Measurements from ENCODE around the gene TM4SF18.
"Not testable (repeated sequence)": the region's sequence is repeated elsewhere in the genome, so short reads cannot be mapped to it uniquely, and the experiment has no call there.

The TM4SF18 gene

GRCh38 chr3:149368674-149369497 is 35.5 kb upstream of the TM4SF18 start:
- no peak for DNase-seq (ENCODE audit: low read depth, low spot score)

- DNase-seq (ENCODE audit: low read depth, low spot score) = no peak
These were observed 34.8 kb upstream of the TM4SF18 start for GRCh38 chr3:149368201-149368673.

- no peak for DNase-seq (ENCODE audit: low read depth, low spot score)
These were observed 33.8 kb upstream of the TM4SF18 start for GRCh38 chr3:149366941-149367840.

- no peak for DNase-seq (ENCODE audit: low read depth, low spot score)
These were observed 32.6 kb upstream of the TM4SF18 start for GRCh38 chr3:149366031-149366430.

GRCh38 chr3:149364624-149365023 is 31.2 kb upstream of the TM4SF18 start:
- DNase-seq (ENCODE audit: low read depth, low spot score) = no peak

- no peak for DNase-seq (ENCODE audit: low read depth, low spot score)
These were observed 29.6 kb upstream of the TM4SF18 start for GRCh38 chr3:149363053-149363452.

- no peak for DNase-seq (ENCODE audit: low read depth, low spot score)
These were observed 28.9 kb upstream of the TM4SF18 start for GRCh38 chr3:149362366-149362765.

- no peak for DNase-seq (ENCODE audit: low read depth, low spot score)
These were observed 23.2 kb upstream of the TM4SF18 start for GRCh38 chr3:149356630-149357029.

- no peak for DNase-seq (ENCODE audit: low read depth, low spot score)
These were observed 22.7 kb upstream of the TM4SF18 start for GRCh38 chr3:149356044-149356592.

- DNase-seq (ENCODE audit: low read depth, low spot score) = no peak
These were observed 20.2 kb upstream of the TM4SF18 start for GRCh38 chr3:149353581-149354184.

GRCh38 chr3:149352556-149352955 is 19.1 kb upstream of the TM4SF18 start:
- DNase-seq (ENCODE audit: low read depth, low spot score) = no peak

GRCh38 chr3:149343951-149344350 is 10.5 kb upstream of the TM4SF18 start:
- no peak for DNase-seq (ENCODE audit: low read depth, low spot score)

- DNase-seq (ENCODE audit: low read depth, low spot score) = no peak
These were observed 9.3 kb upstream of the TM4SF18 start for GRCh38 chr3:149342413-149343380.

GRCh38 chr3:149340310-149340933 is 7.0 kb upstream of the TM4SF18 start:
- peak; percentile 66 for DNase-seq (ENCODE audit: low read depth, low spot score)

GRCh38 chr3:149339931-149340309 is 6.5 kb upstream of the TM4SF18 start:
- peak; percentile 60 for DNase-seq (ENCODE audit: low read depth, low spot score)

- not testable (repeated sequence) for DNase-seq (ENCODE audit: low read depth, low spot score)
These were observed 4.0 kb upstream of the TM4SF18 start for GRCh38 chr3:149337486-149337885.

- no peak for DNase-seq (ENCODE audit: low read depth, low spot score)
These were observed 3.5 kb upstream of the TM4SF18 start for GRCh38 chr3:149336925-149337324.

GRCh38 chr3:149332771-149333170 is 665 bp downstream of the TM4SF18 start:
- DNase-seq (ENCODE audit: low read depth, low spot score) = no peak

- DNase-seq (ENCODE audit: low read depth, low spot score) = no peak
These were observed 1.1 kb downstream of the TM4SF18 start for GRCh38 chr3:149332227-149332765.

- DNase-seq (ENCODE audit: low read depth, low spot score) = no peak
These were observed 2.0 kb downstream of the TM4SF18 start for GRCh38 chr3:149331396-149331795.

Data from brain pericyte (primary cell).